Stimulated activated CD4-positive, alpha-beta T cell treated with anti-CD3 and anti-CD28 coated beads, Interleukin-15, amount 100 ng/mL, for 1 hour (primary cell): Measurements from ENCODE around the gene HDHD2.

ENCODE experiments used
- DNase-seq, 2 donors: peaks; one replicate each; pipeline ENCODE4 v3.0.0-alpha.2; 2020; ENCODE audit warnings: low read depth in 1 of 2, low spot score in 1 of 2

Gene HDHD2

DNA sequence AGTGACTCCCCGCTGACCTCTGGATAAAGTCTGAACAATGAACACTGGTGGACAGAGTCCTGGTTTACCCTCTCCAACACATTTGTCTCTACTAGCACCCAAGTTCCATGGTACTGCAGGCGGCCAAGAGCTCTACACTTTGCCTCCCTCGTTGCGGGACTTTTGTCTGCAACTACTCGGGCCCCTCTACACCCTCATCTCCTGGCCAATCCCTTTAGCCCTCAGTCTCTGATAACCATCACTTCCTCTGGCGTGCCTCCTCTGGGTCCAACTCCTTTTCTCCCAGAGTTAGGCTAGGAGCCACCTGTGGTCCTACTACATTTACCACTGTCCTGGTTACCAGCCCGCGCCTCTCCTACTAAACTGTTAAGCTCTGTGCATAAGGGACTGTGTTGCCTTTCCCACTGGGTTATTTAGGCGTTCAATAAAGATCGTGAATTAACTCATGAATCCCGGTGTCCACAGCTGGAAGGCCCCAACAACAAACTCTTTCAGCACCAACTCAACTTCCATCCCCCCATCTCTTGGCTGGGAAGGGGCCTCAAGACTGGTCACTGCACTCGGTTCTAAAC is 757 bp downstream of the HDHD2 start:
- DNase-seq = no peak

DNA sequence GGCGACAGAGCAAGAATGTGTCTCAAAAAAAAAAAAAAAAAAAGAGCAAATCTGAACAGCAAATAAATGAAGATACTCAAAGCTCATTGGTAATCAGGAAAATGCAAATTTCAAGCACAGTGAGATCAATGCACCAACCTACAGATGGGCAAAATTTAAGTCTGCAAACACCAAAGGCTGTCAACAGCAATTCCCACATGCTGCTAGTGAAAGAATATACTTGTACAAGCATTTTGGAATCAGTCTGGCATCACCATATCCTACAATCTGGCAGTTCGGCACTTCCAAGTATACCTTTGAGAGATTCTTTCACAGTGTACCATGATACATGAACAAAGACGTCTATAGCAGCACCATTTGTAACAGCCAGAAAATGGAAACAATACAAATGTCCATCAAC is 4.1 kb downstream of the HDHD2 start:
- no peak for DNase-seq

DNA sequence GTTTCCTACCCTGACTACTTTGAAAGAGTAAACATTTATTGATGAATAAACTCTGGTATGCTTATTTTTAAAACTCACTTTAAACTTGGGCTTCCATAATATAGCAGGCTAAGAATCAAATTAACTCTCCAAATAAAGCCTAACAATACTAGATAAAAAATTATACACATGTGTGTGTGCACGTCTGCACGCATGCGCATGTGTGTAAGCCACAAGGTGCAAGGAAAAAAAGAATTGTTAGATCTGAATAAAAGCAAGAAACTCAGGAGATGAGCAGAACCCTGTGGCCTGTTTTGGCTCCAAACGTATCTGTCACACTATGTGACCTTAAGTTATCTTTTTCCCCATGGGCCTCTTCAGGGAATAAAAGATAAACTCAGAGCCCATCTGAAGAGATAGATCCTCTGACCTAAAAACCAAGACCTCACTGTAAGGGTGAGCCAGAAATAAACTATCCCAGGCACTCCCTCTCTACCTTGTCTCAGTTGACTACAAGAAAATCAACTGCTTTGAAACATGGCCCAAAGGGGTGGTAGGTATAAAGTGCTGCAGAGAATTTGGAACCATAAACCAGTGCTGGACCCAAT is 6.3 kb downstream of the HDHD2 start:
- no peak for DNase-seq

DNA sequence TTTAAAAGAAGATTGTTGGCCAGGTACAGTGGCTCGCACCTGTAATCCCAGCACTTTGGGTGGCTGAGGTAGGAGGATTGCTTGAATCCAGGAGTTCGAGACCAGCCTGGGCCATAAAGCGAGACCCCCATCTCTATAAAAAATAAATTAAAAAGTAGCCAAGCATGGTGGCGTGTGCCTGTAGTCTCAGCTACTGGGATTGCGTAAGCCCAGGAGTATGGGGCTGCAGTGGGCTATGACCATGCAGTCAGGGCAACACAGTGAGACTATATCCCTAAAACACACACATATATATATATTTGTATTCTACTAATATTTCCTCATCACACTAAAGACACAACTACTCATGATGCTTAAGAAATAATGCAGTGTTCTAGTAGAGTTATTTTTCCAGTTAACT is 7.1 kb downstream of the HDHD2 start:
- no peak for DNase-seq

DNA sequence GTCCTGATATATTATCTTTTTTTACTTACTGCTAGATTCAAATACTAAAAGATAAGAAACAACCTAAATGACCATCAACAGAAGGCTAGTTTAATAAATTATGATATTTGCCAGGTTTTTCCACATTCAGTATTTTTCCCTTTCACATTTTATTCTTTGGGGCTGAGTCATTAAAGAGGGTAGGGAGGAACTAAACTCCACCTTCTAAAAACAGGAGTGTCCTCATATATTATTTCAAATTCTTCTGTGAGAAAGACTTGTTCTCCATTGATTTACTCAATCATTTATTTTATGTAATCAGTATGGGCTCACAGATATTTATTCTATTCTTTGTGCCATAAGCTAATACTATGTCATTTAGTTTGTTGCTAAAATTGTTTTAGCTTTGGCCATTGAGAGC is 9.0 kb downstream of the HDHD2 start:
- DNase-seq = no peak

DNA sequence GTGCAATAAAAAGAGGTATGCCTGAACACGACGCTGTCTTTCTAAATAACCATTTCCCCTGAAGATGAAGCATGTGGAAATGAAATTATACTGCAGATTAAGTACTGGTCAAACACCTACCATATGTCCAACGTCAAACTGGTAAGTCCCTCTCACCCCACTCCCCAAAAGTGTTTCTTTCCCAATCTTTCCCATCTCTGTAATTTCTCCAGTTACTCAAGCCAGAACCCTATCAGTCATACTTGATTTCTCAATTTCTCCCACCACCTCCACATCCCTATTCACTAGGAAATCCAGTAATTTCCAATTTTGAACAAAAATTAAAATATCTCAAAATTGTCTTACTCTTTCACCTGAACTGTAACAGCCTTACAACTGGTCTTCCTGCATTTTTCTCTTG is 29.2 kb downstream of the HDHD2 start:
- DNase-seq = no peak

DNA sequence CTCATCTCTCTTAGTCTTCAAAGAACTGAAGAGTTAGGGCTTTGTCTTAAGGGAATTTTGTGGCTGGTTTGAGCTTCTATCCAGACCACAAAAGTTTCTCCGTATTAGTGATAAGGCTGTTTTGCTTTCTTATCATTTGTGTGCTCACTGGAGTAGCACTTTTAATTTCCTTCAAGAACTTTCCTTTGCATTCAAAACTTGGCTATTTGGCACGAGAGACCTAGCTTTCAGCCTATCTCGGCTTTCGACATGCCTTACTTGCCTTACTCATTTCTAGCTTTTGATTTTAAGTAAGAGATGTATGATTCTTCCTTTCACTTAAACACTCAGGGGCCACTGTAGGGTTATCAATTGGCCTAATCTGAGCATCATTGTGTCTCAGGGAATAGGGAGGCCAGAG is 29.9 kb downstream of the HDHD2 start:
- DNase-seq = no peak

DNA sequence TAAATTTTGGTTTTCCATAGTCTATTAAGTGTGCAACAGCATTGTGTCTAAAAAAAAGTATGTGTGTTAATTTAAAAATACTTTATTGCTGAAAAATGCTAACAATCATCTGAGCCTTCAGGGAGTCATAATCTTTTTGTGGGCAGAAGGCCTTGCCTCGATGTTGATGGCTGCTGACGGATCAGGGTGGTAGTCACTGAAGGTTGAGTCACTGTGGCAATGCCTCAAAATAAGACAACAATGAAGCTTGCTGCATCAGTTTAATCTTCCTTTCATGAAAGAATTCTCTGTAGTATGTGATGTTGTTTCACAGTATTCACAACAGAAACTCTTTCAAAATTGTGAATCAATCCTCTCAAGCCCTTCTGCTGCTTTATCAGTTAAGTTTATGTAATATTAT is 31.3 kb downstream of the HDHD2 start:
- DNase-seq = no peak

DNA sequence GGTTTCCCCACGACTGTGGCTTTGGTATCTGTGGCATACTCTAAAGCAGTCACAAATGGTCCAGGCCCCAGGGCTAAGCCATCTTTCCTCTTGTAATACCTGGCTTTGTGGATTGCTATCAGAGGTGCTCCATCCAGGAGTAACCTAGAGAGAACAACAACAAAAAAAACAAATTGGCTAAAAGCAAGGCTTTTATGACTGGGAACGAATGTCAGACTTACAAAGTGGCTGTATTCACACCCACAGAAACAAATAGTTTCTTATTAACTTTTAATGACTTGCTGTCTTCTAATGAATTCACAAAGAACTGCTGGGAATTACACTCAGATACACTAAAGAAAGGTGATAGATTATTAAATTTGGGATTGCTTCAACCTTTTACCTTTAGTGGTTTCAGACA is 35.1 kb downstream of the HDHD2 start:
- no peak for DNase-seq

DNA sequence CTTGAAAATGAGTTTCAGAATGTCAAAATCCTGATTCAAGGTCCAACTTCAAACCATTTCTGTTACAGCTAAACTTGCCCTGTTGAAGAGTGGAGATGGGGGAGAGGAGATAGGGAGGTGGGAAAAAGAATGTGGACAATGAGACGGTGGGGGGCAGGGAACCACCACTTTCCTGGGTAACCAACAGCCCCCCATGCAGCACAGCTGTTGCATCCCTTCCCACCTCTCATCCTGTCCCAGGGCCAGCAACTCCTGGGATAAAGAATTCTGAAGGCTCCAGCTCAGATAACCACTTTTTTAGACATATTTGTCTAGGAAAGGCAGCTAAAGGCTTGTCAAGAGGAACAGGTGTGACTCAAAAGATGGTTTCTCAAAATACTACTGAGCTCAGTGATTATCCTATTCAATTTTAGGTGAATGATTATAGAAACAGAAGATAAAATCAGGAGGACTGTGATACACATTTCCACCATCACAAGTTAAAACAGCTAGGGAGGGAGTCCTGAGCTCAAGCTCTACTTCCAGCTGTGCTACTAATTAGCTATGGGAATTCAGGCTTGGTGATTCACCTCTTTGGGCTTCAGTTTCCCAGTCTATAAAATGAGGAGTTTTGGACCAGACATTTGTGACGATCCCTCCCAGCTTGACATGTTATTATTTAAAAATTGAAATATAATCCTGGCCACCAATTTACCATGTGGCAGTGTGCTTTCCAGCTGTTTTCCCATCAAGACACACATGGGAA is 36.3 kb downstream of the HDHD2 start:
- no peak for DNase-seq

DNA sequence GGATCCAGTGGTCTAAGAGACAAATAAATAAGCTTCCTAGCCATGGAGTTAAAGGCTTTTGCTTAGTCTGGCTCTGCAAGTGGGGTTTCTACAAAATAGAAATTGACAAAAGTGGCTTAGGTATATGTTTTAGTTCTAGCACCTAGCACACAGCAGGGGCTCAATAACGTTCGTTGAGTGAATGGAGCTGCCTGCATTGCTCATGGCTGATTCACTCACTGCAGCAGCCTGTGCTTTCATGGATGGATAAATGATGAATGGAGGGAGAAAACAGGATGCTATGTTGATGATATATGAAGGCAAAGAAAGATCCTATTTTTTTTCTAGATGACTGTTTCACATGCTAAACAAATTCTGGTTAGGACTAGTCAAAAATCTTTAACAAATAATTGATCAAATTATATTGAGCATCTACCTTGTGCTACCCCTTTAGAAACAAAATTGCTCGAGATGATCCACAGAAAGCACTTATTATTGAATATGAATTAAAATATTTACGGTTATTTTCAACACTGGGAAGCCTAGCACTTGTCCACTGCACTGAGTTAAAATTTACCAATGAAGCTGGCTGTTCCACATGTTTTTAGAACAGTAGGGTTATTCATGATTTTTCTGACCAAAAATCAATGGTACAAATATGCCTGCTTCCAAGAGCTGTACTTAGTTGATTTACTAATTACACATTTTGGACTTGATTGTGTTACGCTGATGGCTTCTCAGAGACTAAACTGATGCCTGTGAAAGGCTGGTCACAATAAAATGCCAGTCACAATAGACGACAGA is 39.6 kb downstream of the HDHD2 start:
- DNase-seq = no peak

DNA sequence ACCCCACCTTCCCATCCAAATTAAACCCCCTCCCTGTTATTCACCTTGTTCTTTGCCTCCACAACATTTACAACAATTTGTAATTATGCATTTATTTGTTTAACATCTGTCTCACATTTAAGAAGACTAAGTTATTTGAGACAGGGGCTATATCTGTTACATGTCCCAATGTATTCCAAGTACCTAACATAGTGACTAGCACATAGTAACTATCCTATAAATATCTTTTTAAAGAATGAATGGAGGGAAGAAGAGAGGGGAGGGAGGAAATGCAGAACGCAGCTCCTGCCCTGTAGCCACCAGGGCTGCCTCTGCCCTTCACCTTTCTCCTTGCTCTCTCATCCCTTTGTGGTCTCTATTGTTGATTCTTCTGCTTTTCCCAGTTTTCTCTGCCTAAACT is 40.6 kb downstream of the HDHD2 start:
- DNase-seq = no peak

DNA sequence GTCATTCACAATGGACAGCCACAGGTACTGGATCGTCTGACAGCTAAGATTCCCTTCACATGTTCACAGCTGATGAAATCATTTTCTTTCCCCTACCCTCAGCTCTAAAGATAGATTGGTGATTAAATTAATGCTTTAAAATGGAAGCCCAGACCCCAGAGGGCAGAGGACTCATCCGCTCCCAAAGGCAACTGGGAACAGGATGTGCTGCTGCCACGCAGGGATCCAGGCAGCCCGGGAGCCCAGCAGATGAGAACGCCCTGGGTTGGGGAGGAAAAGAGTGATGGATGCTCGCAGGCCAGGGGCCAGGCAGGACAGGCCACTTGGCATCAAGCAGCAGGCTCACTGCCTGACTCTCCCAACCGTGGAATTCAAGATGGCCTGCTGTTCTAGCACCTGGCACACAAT is 41.3 kb downstream of the HDHD2 start:
- DNase-seq = no peak

DNA sequence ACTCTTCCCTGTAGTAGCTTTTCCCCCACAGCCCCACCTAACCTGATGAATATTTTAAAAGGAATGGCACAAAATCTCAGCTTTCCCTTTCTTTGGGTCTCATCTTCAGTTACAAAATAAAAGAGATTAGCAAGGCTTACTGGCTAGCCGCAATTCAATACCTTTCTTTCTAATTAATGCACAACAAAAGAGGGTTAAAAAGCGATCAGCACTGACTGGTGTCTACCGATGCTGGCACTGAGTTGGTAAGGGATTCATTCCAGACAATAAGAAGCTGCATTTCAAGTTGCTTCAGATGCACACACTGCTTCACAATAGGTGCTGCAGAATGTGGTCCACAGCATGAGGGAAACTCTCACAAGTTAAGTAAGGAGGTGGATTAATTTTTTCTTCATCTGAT is 41.9 kb downstream of the HDHD2 start:
- no peak for DNase-seq

DNA sequence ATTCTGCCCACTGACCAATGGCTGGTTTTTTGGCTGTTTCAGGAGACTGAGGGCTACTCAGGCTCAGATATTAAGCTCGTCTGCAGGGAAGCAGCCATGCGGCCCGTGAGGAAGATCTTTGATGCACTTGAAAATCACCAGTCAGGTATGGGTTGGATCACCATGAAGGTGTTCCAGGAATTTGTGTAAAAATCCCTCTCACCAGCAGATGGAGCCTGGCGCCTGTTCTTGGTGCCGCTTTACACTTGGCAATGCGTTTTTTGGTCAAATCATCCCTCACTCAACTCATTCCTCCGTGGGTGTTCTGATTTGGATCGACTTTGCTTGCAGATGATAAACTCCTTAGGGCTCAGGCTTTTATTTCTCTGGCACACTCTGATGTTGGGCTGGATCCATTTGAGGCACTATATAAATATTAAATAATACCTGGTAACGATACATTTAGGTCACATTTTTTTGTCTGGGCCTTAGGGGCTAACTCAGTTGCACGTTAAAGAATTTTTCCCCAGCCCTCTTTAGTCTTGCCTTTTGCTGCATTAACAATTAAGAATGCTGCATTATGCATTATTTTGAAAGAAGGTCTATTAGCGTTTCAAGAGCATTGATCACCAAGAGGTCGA is 50.0 kb downstream of the HDHD2 start:
- peak; percentile 21 to 37 for DNase-seq

DNA sequence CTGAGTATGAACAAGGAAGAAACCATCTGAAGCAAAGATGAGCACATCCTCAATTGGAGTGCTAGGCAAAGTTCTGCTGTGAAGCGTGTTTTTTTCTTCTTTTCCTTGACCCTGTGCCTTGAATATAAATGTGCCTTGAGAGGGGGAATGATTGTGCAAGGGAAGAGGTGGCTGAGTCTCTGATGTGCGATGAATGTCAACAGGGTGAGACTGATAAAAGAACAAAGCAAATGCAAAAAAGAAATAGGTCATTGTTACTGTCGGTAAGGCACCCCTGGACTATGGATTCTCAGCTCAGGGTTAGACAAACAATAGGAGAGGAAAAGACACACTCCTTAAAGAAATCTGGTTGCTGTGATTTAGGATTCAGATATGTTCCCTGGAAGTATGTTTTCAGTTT is 54.5 kb downstream of the HDHD2 start:
- no peak for DNase-seq

DNA sequence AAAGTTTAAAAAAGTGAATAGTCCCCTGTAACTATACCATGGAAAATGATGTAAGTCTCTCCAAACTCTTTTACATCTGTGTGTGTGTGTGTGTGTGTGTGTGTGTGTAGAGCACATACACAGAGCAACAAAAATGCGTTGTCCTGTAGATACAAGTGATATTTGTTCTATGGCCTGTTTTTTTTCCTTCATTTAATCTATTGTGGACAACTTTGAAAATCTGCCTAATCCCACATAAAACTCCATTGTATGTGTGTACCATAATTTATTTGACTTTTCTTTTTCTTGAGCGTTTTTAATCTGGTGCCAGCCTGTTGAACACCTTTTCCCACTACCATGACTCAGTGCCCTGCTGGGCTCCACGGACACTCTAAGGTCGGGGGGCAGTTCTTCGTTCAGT is 62.6 kb downstream of the HDHD2 start:
- DNase-seq = no peak

DNA sequence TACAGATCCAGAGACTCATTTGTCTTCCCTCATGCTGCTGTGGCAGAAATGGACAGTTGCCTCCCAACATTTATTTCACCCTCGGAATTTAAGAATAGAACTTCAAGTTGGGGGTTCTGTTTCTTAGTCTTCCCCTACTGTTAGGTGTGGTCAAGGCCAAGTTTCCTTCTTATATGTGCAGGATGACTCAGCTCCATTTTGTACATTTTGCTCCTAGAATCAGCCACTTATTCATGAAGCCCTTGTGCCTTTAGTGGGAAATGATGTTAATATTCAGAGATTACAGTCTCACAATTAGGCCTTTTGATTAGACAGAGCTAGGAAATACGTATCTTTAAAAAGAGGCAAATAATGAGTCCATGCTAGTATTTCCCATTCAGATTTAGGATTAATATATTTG is 68.7 kb downstream of the HDHD2 start:
- DNase-seq = no peak

DNA sequence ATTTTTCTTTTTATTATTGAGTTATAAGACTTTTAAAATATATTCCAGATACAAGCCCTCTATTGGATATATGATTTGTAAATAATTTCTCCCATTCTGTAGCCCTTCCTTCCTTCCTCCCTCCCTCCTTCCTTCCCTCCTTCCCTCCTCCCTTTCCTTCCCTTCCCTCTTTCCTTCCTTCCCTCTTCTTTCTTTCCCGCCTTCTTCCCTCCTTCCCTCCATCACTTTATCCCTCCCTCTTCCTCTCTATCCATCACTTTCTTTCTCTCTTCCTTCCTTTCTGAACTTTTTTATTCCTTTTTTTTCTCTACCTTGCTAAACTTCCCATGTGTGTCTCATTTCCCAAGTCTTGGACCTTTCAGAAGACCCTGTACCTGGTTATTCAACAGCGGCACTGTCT is 69.4 kb downstream of the HDHD2 start:
- no peak for DNase-seq

DNA sequence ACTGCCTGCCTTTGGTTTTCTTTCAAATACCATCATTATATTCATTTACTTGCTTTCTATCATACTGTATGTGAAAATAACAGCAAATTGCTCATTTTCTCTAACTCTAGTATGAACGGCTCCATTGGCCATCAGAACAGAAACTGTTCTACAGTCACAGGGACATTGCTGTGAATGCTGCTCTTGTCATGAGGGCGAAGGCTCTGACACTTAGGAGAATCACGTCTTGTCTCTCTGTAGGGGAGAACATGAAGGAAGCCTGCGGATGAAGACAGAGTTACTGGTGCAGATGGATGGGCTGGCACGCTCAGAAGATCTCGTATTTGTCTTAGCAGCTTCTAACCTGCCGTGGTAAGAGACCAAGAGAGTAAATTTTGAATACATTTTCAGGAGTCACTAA is 73.2 kb downstream of the HDHD2 start:
- DNase-seq = no peak

DNA sequence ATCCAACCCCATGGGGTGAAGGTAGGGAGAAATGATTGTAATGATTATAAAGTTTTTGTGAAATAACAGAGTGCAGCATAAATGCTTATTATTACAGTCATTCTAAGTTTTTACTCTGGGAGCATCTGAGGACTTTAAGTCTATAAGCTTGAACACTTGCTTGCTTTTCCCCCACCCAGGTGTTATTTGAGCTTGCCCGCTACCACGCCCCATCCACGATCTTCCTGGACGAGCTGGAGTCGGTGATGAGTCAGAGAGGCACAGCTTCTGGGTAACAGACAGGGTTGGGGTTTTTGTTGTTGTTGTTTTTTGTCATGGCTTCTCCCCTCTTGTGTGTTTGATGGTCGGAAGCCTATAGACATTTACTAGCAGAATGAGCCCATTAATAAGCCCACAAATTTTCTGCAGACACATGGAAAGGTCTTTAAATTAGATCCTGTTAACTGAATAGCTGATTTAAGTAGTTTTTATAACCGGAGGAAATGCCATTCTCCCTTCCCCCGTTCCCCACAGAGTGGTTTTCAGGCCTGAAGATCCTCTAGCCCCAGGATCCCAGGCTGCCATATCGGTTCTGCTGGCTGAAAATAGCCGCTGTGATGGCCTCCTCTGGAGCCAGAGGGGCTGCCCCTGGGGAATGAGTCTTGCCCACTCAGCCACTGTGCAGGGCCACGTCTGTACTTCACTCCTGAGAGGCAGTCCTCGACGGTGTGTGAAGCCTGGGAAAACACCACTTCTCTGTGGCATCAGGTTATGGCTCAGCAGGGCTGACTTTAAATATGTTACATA is 75.0 kb downstream of the HDHD2 start:
- DNase-seq = no peak
